ENCODE results near the gene ZNF503.

Gene ZNF503

DNA sequence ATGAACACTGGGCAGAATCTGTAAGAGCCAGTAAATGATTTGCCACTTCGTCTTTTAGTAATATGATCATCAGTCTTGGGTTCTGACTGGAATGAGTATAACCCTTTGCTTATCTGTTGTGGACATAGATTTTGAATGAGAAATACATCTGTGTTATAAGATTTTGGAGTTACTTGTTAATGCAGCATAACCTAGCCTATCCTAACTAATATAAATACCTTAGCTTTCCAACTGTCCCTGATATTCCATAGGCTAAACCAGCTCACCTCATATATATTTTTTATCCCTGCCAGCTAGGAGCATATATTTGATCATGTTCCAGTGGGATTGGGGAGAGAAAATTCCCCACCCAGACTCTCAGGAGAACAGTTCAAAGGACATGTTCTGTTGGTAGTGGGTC, 44.9 kb upstream of the ZNF503 start:
- no peak overlapping the region for H3K4me3 ChIP-seq (ENCODE audit: low read depth, low read length)
- TF ChIP-seq, protein P1, sequence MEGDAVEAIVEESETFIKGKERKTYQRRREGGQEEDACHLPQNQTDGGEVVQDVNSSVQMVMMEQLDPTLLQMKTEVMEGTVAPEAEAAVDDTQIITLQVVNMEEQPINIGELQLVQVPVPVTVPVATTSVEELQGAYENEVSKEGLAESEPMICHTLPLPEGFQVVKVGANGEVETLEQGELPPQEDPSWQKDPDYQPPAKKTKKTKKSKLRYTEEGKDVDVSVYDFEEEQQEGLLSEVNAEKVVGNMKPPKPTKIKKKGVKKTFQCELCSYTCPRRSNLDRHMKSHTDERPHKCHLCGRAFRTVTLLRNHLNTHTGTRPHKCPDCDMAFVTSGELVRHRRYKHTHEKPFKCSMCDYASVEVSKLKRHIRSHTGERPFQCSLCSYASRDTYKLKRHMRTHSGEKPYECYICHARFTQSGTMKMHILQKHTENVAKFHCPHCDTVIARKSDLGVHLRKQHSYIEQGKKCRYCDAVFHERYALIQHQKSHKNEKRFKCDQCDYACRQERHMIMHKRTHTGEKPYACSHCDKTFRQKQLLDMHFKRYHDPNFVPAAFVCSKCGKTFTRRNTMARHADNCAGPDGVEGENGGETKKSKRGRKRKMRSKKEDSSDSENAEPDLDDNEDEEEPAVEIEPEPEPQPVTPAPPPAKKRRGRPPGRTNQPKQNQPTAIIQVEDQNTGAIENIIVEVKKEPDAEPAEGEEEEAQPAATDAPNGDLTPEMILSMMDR (IDR thresholded peaks at IDR 0.05; ENCODE audit: low read depth, low read length), result no peak
- no peak for TF ChIP-seq POLR2A (IDR thresholded peaks at IDR 0.05; ENCODE audit: extremely low read depth, insufficient read length)
- TF ChIP-seq, protein P2, sequence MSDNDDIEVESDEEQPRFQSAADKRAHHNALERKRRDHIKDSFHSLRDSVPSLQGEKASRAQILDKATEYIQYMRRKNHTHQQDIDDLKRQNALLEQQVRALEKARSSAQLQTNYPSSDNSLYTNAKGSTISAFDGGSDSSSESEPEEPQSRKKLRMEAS (IDR thresholded peaks at IDR 0.05; ENCODE audit: low read depth, low read length), result no peak
- no peak for TF ChIP-seq MYC (IDR thresholded peaks at IDR 0.05; ENCODE audit: low read depth, low read length)
- no peak for DNase-seq (ENCODE audit: low read depth)

DNA sequence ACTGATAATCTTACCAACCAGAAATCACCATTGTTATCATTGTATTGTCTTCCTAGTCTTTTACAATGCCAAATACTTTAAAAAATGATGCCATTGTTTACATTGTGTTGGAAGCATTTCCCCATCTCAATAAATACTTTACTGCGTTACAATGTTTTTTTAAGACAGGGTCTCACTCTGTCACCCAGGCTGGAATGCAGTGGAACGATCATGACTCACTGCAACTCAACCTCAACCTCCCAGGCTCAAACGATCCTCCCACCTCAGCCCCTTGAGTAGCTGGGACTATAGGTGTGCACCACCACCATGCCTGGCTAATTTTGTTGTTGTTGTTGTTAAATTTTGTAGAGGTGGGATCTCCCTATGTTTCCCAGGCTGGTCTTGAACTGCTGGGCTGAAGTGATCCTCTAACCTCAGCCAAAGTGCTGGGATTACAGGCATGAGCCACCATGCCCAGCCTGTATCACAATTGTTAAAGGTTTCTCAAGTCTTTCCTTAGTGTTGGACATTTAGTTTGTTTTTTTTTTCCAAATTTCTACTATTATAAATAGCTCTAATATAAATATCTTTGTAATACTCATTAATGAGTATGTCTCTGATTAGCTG, 43.3 kb upstream of the ZNF503 start:
- no peak for DNase-seq (ENCODE audit: low read depth)
- TF ChIP-seq POLR2A (IDR thresholded peaks at IDR 0.05; ENCODE audit: extremely low read depth, insufficient read length) (no peak), MYC (IDR thresholded peaks at IDR 0.05; ENCODE audit: low read depth, low read length) (no peak)
- TF ChIP-seq, protein P2 (IDR thresholded peaks at IDR 0.05; ENCODE audit: low read depth, low read length), result no peak
- TF ChIP-seq, protein P1 (IDR thresholded peaks at IDR 0.05; ENCODE audit: low read depth, low read length), result no peak
- no peak overlapping the region for H3K4me3 ChIP-seq (ENCODE audit: low read depth, low read length)

DNA sequence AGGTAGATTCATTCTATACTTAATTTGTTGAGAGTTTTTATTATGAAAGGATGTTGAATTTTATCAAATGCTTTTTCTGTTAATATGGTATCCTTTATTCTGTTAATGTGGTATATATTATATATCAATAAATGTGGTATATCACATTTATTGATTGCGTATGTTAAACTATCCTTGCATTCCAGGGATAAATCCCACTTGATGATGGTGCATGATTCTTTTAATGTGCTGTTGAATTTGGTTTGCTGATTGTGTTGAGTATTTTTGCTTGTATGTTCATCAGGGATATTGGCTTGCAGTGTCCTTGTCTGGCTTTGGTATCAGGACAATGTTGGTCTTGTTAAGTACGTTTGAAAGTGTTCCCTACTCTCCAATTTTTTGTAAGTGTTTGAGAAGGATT, 41.8 kb upstream of the ZNF503 start:
- TF ChIP-seq, protein P2 (IDR thresholded peaks at IDR 0.05; ENCODE audit: low read depth, low read length), result no peak
- TF ChIP-seq MYC (IDR thresholded peaks at IDR 0.05; ENCODE audit: low read depth, low read length), result no peak
- no peak for TF ChIP-seq POLR2A (IDR thresholded peaks at IDR 0.05; ENCODE audit: extremely low read depth, insufficient read length)
- TF ChIP-seq, protein P1 (IDR thresholded peaks at IDR 0.05; ENCODE audit: low read depth, low read length), result no peak
- no peak overlapping the region for H3K4me3 ChIP-seq (ENCODE audit: low read depth, low read length)
- DNase-seq (ENCODE audit: low read depth), result no peak

DNA sequence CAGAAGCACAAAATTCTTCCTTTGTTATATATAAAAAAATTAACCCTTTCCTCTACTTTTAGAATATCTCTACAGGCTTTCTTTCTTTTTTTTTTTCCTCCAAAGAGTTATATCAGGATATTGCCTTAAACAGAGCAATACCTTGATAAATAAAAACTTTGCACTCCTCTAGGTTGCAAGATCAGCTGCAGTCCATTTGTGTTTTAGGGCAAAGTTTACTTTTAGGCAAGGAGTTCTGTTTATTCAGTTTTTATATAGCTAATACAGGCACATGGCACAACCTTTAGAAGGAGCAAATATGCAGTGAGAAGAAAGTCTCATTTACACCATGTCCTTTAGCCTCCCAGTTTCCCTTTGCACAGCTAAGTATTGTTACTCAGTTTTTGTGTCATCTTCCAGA, 40.1 kb upstream of the ZNF503 start:
- no peak overlapping the region for H3K4me3 ChIP-seq (ENCODE audit: low read depth, low read length)
- no peak for TF ChIP-seq POLR2A (IDR thresholded peaks at IDR 0.05; ENCODE audit: extremely low read depth, insufficient read length)
- TF ChIP-seq MYC (IDR thresholded peaks at IDR 0.05; ENCODE audit: low read depth, low read length), result no peak
- TF ChIP-seq, protein P2 (IDR thresholded peaks at IDR 0.05; ENCODE audit: low read depth, low read length), result no peak
- TF ChIP-seq, protein P1 (IDR thresholded peaks at IDR 0.05; ENCODE audit: low read depth, low read length), result no peak
- no peak for DNase-seq (ENCODE audit: low read depth)

DNA sequence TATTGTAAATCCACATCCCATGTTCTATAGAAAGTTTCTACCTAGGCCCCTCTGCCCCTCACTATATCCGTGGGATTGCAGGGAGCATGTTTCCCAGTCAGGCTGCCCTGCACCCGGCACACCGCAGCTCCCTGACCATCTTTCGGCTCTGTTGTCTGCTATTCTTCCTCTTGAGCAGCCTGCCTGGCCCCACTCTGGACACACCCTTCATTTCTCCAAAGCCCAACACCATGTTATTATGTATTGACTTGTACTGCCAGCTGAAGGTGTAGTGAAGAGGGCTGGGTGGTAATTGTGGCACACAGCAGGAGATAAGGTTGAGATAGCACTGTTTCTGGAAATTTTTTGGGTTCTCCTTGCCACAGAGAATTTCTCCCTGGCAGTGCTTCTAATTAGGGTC, 39.6 kb upstream of the ZNF503 start:
- no peak for TF ChIP-seq MYC (IDR thresholded peaks at IDR 0.05; ENCODE audit: low read depth, low read length)
- TF ChIP-seq, protein P2 (IDR thresholded peaks at IDR 0.05; ENCODE audit: low read depth, low read length), result no peak
- no peak overlapping the region for H3K4me3 ChIP-seq (ENCODE audit: low read depth, low read length)
- no peak for DNase-seq (ENCODE audit: low read depth)

DNA sequence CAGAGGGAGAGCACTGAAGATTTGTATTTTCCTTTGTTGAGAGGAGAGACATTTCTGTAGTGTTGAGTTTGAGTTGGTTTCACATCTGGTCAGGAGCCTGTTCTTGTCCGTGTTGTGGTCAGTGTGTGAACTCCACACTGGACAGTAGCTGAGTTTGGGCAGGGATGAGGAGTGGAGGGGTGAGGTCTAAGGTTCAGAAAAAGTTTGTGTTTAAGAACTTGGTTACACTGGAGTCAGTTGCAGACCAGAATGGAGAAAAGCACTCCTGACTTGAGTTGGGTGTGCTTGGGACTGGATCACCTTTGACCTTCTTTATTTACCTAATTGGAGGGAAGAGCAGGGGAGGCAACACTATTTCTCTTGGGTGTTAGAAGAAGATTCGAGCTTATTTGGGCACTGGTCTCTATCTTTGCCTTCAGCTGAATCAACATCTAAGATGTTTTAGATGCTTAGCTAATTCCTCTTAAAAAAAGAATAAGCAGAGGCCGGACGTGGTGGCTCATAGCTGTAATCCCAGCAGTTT, 38.8 kb upstream of the ZNF503 start:
- no peak overlapping the region for H3K4me3 ChIP-seq (ENCODE audit: low read depth, low read length)
- no peak for DNase-seq (ENCODE audit: low read depth)
- TF ChIP-seq MYC (IDR thresholded peaks at IDR 0.05; ENCODE audit: low read depth, low read length), result no peak
- TF ChIP-seq, protein P1 (IDR thresholded peaks at IDR 0.05; ENCODE audit: low read depth, low read length), result no peak

Data from NB4 (cell line).